ENCODE measurements around the gene CPVL.

Gene CPVL

GRCh38 chr7:28954471-28954870 lies 191.9 kb downstream of the CPVL start:
- Histone ChIP-seq H3K36me3 (ENCODE audit: insufficient read depth, low read length) (no peaks in the 10 kb centered on the region), H2AFZ (ENCODE audit: low read depth, low read length) (no peak overlapping the region), H3K9me3 (ENCODE audit: low read length) (peaks cover 23% of the 10 kb centered on the region), H3K4me1 (ENCODE audit: insufficient read depth, low read length) (peaks cover 5% of the 10 kb centered on the region), H3K4me3 (ENCODE audit: low read length) (no peak overlapping the region), H3K27me3 (ENCODE audit: insufficient read depth, low read length) (no peaks in the 10 kb centered on the region)

DNA sequence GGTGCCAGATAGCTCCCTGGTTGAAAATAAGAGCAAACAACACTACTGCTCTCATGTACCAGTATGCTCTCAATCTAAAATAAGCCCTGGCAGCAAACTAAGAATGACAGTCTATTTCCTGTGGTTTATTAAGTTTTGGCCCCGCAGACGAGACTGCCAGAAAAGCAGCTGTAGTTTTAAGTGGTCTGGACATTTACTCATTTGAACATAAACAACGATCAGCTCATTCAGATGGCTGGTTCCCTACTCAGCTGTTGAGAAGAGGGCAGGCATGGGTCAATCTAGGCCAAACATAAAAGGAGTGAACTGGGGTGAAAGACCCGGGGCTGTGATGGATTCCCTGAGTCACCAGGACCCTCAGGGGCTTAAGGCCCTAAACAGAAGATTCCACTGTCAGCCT lies 192.7 kb downstream of the CPVL start:
- H3K4me1 ChIP-seq (ENCODE audit: insufficient read depth, low read length), result peaks cover 5% of the 10 kb centered on the region
- H3K27me3 ChIP-seq (ENCODE audit: insufficient read depth, low read length), result no peaks in the 10 kb centered on the region
- H3K9me3 ChIP-seq (ENCODE audit: low read length), result peaks cover 19% of the 10 kb centered on the region
- no peaks in the 10 kb centered on the region for H3K36me3 ChIP-seq (ENCODE audit: insufficient read depth, low read length)
- no peak overlapping the region for H2AFZ ChIP-seq (ENCODE audit: low read depth, low read length)
- no peak overlapping the region for H3K4me3 ChIP-seq (ENCODE audit: low read length)
